PC-9 (cell line): ENCODE data around the gene HOXA11. TPM values are rescaled to one million over a fixed set of nuclear protein-coding genes. Genes with fewer than 3 reads are reported as not detected.

Experiments
- BruUV-seq: library from RNA; stranded (reverse); fragments of 400-500 nt; replicated peaks from 2 replicates; lab custom pipeline; 2021; lab: Mats Ljungman, UMichigan
- CTCF ChIA-PET: fragments of 300-600 bp; sonication (Branson Sonifier 250); formaldehyde crosslinking; loops from one replicate; lab custom pipeline; 2022; ENCODE audit warnings: antibody characterized with exemption; lab: Charles Lee
- POLR2A ChIA-PET: fragments of 300-600 bp; sonication (Branson Sonifier 250); formaldehyde crosslinking; loops from one replicate; lab custom pipeline; 2022; ENCODE audit warnings: antibody characterized with exemption; ENCODE audit not compliant: unreplicated experiment; lab: Charles Lee
- DNase-seq, 2 experiments: peaks; one replicate each; pipeline versions ENCODE4 v3.0.0 to v3.0.0-alpha.2; 2015 to 2022; ENCODE audit warnings: mixed read lengths in 1 of 2
- H2AFZ ChIP-seq: fragments of 200-600 bp; sonication (generic); 2 replicates; pipeline ENCODE4 v1.8.1; 2017; ENCODE audit warnings: antibody characterized with exemption
- H3F3A ChIP-seq: fragments of 200-600 bp; sonication (generic); 2 replicates; pipeline ENCODE4 v1.8.1; 2017; ENCODE audit warnings: antibody characterized with exemption, mild to moderate bottlenecking, low read depth; ENCODE audit not compliant: insufficient read depth
- H3K27ac ChIP-seq: fragments of 200-600 bp; sonication (generic); 2 replicates; pipeline ENCODE4 v1.6.1; 2016; ENCODE audit warnings: mixed run types
- H3K27me3 ChIP-seq: fragments of 200-600 bp; sonication (generic); 2 replicates; pipeline ENCODE4 v1.6.1; 2016; ENCODE audit warnings: low read depth, mixed run types; ENCODE audit not compliant: insufficient read depth
- H3K36me3 ChIP-seq: fragments of 200-600 bp; sonication (generic); 2 replicates; pipeline ENCODE4 v1.6.1; 2016; ENCODE audit warnings: low read depth, mixed run types
- H3K4me1 ChIP-seq: fragments of 200-600 bp; sonication (generic); replicated peaks from 2 replicates; pipeline ENCODE4 v1.6.1; 2016; ENCODE audit warnings: mixed run types; ENCODE audit not compliant: insufficient read depth
- H3K4me2 ChIP-seq: fragments of 200-600 bp; sonication (generic); 2 replicates; pipeline ENCODE4 v1.6.1; 2017; ENCODE audit warnings: mixed run types
- H3K4me3 ChIP-seq: fragments of 200-600 bp; sonication (generic); 2 replicates; pipeline ENCODE4 v1.6.1; 2016; ENCODE audit warnings: mixed run types
- H3K79me2 ChIP-seq: fragments of 200-600 bp; sonication (generic); 2 replicates; pipeline ENCODE4 v1.6.1; 2017; ENCODE audit warnings: low read depth, mixed run types
- H3K9me2 ChIP-seq: fragments of 200-600 bp; sonication (generic); 2 replicates; pipeline ENCODE4 v1.8.1; 2017; ENCODE audit warnings: mild to moderate bottlenecking; ENCODE audit not compliant: insufficient read depth
- H3K9me3 ChIP-seq: fragments of 200-600 bp; sonication (generic); 2 replicates; pipeline ENCODE4 v1.8.1; 2016; ENCODE audit warnings: low read depth; ENCODE audit not compliant: insufficient read depth
- H4K20me1 ChIP-seq: fragments of 200-600 bp; sonication (generic); 2 replicates; pipeline ENCODE4 v1.8.1; 2017; ENCODE audit not compliant: insufficient read depth
- EZH2 ChIP-seq: fragments of 200-600 bp; sonication (generic); IDR thresholded peaks from 2 replicates; pipeline ENCODE4 v1.8.0; 2017; ENCODE audit warnings: antibody characterized with exemption, low read depth
- intact Hi-C: fragments of 100-400 bp; cut with micrococcal nuclease; formaldehyde crosslinking; loops from one replicate; pipeline ENCODE4 v1.10.0; 2022; ENCODE audit not compliant: unreplicated experiment
- total RNA-seq: library from RNA; stranded (reverse); gene quantifications from 2 replicates; pipeline ENCODE4 v1.2.3, GENCODE V29; 2021
- TF ChIP-seq, protein P1 (sequence below): fragments of 200-600 bp; sonication (generic); conservative IDR thresholded peaks from 2 replicates; pipeline ENCODE4 v1.6.1; 2017; ENCODE audit warnings: mixed run types, antibody characterized with exemption, mild to moderate bottlenecking, moderate library complexity

The HOXA11 gene
- total RNA-seq, 1 experiment from 2014 or later = 0.26 TPM

DNA sequence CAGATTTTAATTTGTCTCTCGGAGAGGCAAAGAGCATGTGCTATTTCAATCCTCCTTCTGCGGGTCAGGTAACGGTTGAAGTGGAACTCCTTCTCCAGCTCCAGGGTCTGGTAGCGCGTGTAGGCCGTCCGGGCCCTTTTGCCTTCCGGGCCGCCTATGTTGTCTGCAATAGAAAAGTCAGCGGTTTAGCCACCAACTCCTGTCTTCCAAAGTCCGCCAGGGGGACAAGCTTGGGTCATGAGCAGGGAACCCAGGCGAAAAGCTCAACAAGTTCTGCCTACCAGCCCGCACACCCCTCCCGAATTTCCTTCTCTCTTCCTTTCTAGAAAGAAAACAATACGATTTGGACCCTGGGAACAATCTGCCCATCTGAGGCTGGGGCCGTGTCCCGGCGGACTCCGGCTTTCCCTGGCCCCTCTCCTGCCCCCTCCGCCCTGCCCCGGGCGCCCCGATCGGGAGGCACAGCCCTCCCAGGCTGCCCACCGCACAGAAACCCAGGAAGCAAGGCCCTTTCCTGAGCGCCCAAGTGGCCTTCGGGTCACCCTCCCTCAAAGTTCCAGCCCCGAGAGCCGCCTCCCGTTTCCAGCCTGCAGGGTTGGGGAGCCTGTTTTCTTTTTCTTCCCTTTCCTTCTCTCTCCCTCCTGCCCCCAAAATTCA lies 43.0 kb downstream of the HOXA11 start:
- DNase-seq = no peak
- H3K27ac ChIP-seq = no peak overlapping the region
- no peak overlapping the region for H3K4me3 ChIP-seq
- H3K4me1 ChIP-seq = peaks cover 4% of the 10 kb centered on the region
- H4K20me1 ChIP-seq = no peaks in the 10 kb centered on the region
- ChIA-PET CTCF (interaction anchor here (0.6 kb wide), 1 partner anchor 291 kb away, joined by 4 read pairs; no protein-coding TSS in a partner anchor), POLR2A (no interaction called here)
- H3K4me2 ChIP-seq = no peak overlapping the region
- no peaks in the 10 kb centered on the region for H3K27me3 ChIP-seq
- no TSS peak for BruUV-seq
- no peaks in the 10 kb centered on the region; the same call in 1 of the 2 replicates for H3F3A ChIP-seq
- H3K36me3 ChIP-seq = no peaks in the 10 kb centered on the region
- H3K79me2 ChIP-seq = no peaks in the 10 kb centered on the region
- no peaks in the 10 kb centered on the region for H3K9me2 ChIP-seq
- no peak for TF ChIP-seq EZH2
- TF ChIP-seq, protein P1, sequence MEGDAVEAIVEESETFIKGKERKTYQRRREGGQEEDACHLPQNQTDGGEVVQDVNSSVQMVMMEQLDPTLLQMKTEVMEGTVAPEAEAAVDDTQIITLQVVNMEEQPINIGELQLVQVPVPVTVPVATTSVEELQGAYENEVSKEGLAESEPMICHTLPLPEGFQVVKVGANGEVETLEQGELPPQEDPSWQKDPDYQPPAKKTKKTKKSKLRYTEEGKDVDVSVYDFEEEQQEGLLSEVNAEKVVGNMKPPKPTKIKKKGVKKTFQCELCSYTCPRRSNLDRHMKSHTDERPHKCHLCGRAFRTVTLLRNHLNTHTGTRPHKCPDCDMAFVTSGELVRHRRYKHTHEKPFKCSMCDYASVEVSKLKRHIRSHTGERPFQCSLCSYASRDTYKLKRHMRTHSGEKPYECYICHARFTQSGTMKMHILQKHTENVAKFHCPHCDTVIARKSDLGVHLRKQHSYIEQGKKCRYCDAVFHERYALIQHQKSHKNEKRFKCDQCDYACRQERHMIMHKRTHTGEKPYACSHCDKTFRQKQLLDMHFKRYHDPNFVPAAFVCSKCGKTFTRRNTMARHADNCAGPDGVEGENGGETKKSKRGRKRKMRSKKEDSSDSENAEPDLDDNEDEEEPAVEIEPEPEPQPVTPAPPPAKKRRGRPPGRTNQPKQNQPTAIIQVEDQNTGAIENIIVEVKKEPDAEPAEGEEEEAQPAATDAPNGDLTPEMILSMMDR = no peak
- H2AFZ ChIP-seq = no peak overlapping the region
- no peaks in the 10 kb centered on the region for H3K9me3 ChIP-seq
- intact Hi-C loops = no loop called here

DNA sequence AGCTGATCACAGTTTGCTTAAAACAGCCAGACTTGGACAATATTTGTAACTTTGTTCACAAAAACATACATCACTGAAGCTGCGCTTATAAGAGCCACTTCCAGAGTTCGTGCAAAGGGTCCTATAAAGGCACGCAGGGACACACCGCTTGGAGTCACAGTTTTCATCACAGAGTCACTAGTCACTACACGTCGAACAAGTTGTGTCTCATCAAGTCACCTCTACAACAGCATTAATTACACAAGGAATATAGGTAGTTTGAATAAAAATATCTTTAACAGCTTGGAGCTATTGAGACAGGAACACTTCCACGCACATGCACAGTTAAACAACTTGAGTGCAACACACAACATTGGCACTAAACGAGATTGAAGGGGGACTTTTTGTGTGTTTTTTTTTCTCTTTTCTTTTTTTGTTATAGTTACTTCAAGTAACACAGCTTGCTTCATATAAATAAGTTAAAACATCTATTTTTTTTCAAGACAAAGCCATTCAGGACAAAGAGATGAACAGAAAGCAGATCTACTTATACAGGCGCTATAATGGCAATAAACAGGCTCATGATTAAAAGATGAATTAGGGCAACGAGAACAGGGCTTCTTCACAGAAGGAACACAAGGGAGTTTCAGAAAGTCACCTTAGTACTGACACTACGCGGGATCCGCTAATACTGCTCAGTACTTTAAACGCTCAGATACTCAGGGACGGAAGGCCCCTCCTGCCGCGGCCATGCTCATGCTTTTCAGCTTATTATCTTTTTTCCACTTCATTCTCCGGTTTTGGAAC lies 43.7 kb downstream of the HOXA11 start:
- Histone ChIP-seq H3F3A (no peaks in the 10 kb centered on the region; the same call in 1 of the 2 replicates), H3K27me3 (no peaks in the 10 kb centered on the region), H3K4me2 (no peak overlapping the region), H3K27ac (no peak overlapping the region), H3K4me1 (peaks cover 11% of the 10 kb centered on the region), H4K20me1 (no peaks in the 10 kb centered on the region), H3K9me2 (no peaks in the 10 kb centered on the region), H2AFZ (no peak overlapping the region), H3K36me3 (no peaks in the 10 kb centered on the region), H3K4me3 (no peak overlapping the region), H3K79me2 (no peaks in the 10 kb centered on the region), H3K9me3 (no peaks in the 10 kb centered on the region)
- CTCF ChIA-PET = no interaction called here
- no peak for TF ChIP-seq EZH2
- TF ChIP-seq, protein P1 = no peak
- intact Hi-C loops = no loop called here
- DNase-seq = no peak
- BruUV-seq = no TSS peak
- POLR2A ChIA-PET = no interaction called here

DNA sequence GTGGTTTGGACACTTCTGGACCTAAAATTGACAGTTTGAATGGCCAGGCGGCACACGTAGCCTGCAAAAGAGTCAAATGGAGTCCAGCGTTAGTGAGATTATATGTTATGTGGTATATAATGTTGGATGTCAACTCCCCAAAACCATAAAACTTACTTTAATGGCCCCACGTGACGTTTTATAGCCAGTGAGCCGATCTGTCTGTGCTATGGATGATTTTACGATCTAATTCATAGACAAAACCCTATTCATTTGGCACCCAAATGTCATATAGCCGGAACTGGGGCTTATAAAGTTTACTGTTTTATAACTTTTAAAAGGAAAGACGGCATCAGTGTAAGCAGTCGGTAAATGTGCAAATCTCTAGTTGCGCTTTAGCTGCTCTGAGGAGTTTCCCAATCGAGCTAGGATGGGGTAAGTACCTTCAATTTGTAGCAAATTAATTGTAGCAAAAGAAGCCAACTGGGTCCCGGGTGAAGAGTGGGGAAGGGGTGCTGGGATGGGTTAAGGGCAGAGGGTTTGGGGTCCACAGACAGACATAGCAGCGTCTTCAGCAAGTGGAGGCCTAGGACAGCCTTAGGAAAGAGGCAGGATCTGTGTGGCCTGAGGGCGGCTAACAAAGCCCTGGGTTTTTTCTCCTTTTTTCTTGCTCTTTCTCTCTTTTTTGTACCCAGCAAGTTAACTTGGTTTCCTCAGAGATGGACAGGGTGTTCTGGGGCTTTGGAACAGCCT lies 44.7 kb downstream of the HOXA11 start:
- no peak overlapping the region for H3K27ac ChIP-seq
- H3F3A ChIP-seq = peaks cover 10% of the 10 kb centered on the region
- no peak overlapping the region for H2AFZ ChIP-seq
- H3K27me3 ChIP-seq = no peaks in the 10 kb centered on the region
- ChIA-PET CTCF (no interaction called here), POLR2A (no interaction called here)
- H4K20me1 ChIP-seq = no peaks in the 10 kb centered on the region
- TF ChIP-seq, protein P1 = no peak
- no peak for TF ChIP-seq EZH2
- no peaks in the 10 kb centered on the region for H3K9me3 ChIP-seq
- no peak for DNase-seq
- H3K36me3 ChIP-seq = no peaks in the 10 kb centered on the region
- H3K4me3 ChIP-seq = no peak overlapping the region
- no peaks in the 10 kb centered on the region for H3K9me2 ChIP-seq
- H3K4me1 ChIP-seq = peaks cover 21% of the 10 kb centered on the region
- intact Hi-C loops = no loop called here
- no peaks in the 10 kb centered on the region for H3K79me2 ChIP-seq
- no TSS peak for BruUV-seq
- no peak overlapping the region for H3K4me2 ChIP-seq
